SK-N-MC (cell line): Measurements from ENCODE around the gene SFXN5.

Source experiments
- EZH2 ChIP-seq: fragments of 200-600 bp; sonication (generic); IDR thresholded peaks from one replicate; pipeline ENCODE4 v1.6.1; 2017; ENCODE audit warnings: antibody characterized with exemption
- FOXP2 ChIP-seq: optimal IDR thresholded peaks from 2 replicates; pipeline ENCODE3; 2011; ENCODE audit warnings: mild to moderate bottlenecking, moderate library complexity; ENCODE audit not compliant: insufficient read depth; ENCODE audit errors: extremely low read length, control extremely low read depth
- POLR2AphosphoS5 ChIP-seq: IDR thresholded peaks from 2 replicates; pipeline ENCODE4 v1.6.1; 2012; ENCODE audit warnings: mild to moderate bottlenecking, low read depth, low read length, borderline replicate concordance

- TF ChIP-seq EZH2, result no peak
- no peak for TF ChIP-seq POLR2AphosphoS5
- no peak for TF ChIP-seq FOXP2
Observed at GRCh38 chr2:73021371-73022010, 50.0 kb downstream of the SFXN5 start.
